ENCODE data around the gene MYADM. TPM values are rescaled to one million over a fixed set of nuclear protein-coding genes. Genes with fewer than 3 reads are reported as not detected.

The MYADM gene
- total RNA-seq = 113 and 130 TPM in 2 replicates

GRCh38 chr19:53867225-53868090 lies at the start of gene MYADM:
Gene MYADM (plus strand): TSS chr19:53867883. CDS start chr19:53873530, 5,647 bp downstream.

GRCh38 chr19:53824134-53824611 lies 43.5 kb upstream of the MYADM start, which contains the start of gene NLRP12:
Gene NLRP12 (minus strand): TSS chr19:53824314. CDS start chr19:53824174, 140 bp downstream.

GRCh38 chr19:53881482-53882390 lies 14.1 kb downstream of the MYADM start, which contains the start of gene PRKCG:
Gene PRKCG (plus strand): TSS chr19:53882197. CDS start chr19:53882495, 298 bp downstream.

GRCh38 chr19:53908935-53909415 lies 41.3 kb downstream of the MYADM start, which contains the start of gene CACNG7:
Gene CACNG7 (plus strand): TSS chr19:53909278. CDS start chr19:53912832, 3,554 bp downstream.

Other genes with a start within 250 kb of the MYADM start
- gene DPRX, start 235.9 kb upstream of the MYADM start, total RNA-seq = not detected in 2 replicates
- gene NLRP12, start 43.6 kb upstream of the MYADM start, total RNA-seq = 1.6 and 2.0 TPM in 2 replicates
- not detected in 2 replicates for gene PRKCG, start 14.3 kb downstream of the MYADM start, total RNA-seq
- gene CACNG7, start 41.4 kb downstream of the MYADM start, total RNA-seq = not detected in 2 replicates
- 0.15 and 0.20 TPM in 2 replicates for gene CACNG8, start 95.1 kb downstream of the MYADM start, total RNA-seq
- gene CACNG6, start 123.8 kb downstream of the MYADM start, total RNA-seq = 3.9 and 4.9 TPM in 2 replicates
- gene VSTM1, start 196.0 kb downstream of the MYADM start, total RNA-seq = not detected in 2 replicates
- not detected in 2 replicates for gene TARM1, start 213.5 kb downstream of the MYADM start, total RNA-seq
- gene OSCAR, start 232.9 kb downstream of the MYADM start, total RNA-seq = not detected in 2 replicates
- gene NDUFA3, start 235.0 kb downstream of the MYADM start, total RNA-seq = 25.6 and 46.0 TPM in 2 replicates
- gene TFPT, start 247.8 kb downstream of the MYADM start, total RNA-seq = 57.4 and 58.0 TPM in 2 replicates
- 107 and 123 TPM in 2 replicates for gene PRPF31, start 247.9 kb downstream of the MYADM start, total RNA-seq

Measured in mammary microvascular endothelial cell (primary cell).